Measurements from ENCODE around the gene MRPL40. TPM values are rescaled to one million over a fixed set of nuclear protein-coding genes. Genes with fewer than 3 reads are reported as not detected.

Gene MRPL40
- total and polyA plus RNA-seq, 2 donors (not counting 1 experiment from before 2014, with no cell fraction given), result 44.4 to 44.8 TPM

DNA sequence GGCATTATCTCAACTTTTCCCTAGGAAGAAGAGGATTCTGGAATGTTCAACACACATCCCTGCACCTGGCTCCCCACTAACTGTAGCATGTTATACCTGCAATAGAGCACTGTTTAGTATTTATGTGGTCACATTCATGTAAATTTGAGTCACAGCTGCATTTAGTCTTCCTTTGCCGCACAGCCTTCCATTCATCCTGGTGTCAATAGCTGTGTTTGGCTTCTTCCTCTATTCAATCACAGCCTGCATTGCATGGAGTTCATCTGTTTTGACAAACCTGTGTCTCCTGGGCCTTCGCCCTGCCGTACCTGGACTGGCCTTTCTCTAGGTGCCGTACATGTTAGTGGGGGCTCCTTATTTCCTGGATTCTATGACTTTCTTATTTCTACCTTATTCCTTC, 19.2 kb downstream of the MRPL40 start:
- Histone ChIP-seq H3K4me2 (ENCODE audit: extremely low read depth, insufficient read depth, low read length) (no peak overlapping the region), H3K27me3 (ENCODE audit: control insufficient read depth, insufficient read depth, low read length) (no peaks in the 10 kb centered on the region), H3K79me2 (ENCODE audit: control insufficient read depth, insufficient read depth, low read length) (peaks cover 5% of the 10 kb centered on the region), H3K9ac (ENCODE audit: insufficient read depth, low read length) (no peak overlapping the region), H4K20me1 (ENCODE audit: control insufficient read depth, extremely low read depth, insufficient read depth, low read length) (no peaks in the 10 kb centered on the region), H2AFZ (ENCODE audit: low read length) (no peak overlapping the region), H3K27ac (ENCODE audit: insufficient read depth, low read length) (no peak overlapping the region), H3K4me3 (replicated peaks in 1 of 4; ENCODE audit: control extremely low read depth in 1 of 4, insufficient read depth in 1 of 4, low read depth in 3 of 4, low read length in 4 of 4) (no peak overlapping the region), H3K4me1 (ENCODE audit: control insufficient read depth, extremely low read depth, insufficient read depth, low read length) (peaks cover 5% of the 10 kb centered on the region), H3K9me3 (ENCODE audit: control insufficient read depth, insufficient read depth, low read depth, low read length) (no peaks in the 10 kb centered on the region), H3K36me3 (ENCODE audit: control insufficient read depth, insufficient read depth, low read length) (peaks cover 16% of the 10 kb centered on the region)
- no peak for DNase-seq (ENCODE audit: low read depth in 2 of 2)
- TF ChIP-seq, protein P1, sequence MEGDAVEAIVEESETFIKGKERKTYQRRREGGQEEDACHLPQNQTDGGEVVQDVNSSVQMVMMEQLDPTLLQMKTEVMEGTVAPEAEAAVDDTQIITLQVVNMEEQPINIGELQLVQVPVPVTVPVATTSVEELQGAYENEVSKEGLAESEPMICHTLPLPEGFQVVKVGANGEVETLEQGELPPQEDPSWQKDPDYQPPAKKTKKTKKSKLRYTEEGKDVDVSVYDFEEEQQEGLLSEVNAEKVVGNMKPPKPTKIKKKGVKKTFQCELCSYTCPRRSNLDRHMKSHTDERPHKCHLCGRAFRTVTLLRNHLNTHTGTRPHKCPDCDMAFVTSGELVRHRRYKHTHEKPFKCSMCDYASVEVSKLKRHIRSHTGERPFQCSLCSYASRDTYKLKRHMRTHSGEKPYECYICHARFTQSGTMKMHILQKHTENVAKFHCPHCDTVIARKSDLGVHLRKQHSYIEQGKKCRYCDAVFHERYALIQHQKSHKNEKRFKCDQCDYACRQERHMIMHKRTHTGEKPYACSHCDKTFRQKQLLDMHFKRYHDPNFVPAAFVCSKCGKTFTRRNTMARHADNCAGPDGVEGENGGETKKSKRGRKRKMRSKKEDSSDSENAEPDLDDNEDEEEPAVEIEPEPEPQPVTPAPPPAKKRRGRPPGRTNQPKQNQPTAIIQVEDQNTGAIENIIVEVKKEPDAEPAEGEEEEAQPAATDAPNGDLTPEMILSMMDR (conservative IDR thresholded peaks at IDR 0.05 in 1 of 2, IDR thresholded peaks at IDR 0.05 in 1 of 2; ENCODE audit: low read depth in 1 of 2, low read length in 2 of 2), result no peak
- no peak for TF ChIP-seq EZH2 (IDR thresholded peaks at IDR 0.05; ENCODE audit: low read length, missing control alignments)

DNA sequence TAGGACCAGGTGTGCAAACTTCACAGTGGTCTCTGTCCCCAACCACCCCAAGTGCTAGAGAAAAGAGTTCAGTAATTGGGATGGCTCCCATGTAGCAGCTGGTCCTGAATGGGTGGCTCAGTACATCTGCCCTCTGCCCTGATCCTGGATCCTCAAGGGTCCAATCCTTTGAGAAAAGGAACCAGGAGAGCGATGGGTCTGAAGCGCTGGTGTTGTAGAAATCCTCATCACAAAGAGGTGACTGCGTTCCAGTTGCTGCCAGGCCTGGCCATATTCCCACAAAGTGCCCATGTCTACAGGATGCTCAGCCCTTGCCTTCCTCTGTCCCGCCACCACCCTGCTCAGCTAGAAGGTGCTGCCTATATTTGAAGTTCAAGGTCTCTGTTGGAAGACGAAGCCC, 21.4 kb downstream of the MRPL40 start:
- Histone ChIP-seq H3K4me1 (ENCODE audit: control insufficient read depth, extremely low read depth, insufficient read depth, low read length) (peaks cover 3% of the 10 kb centered on the region), H3K4me2 (ENCODE audit: extremely low read depth, insufficient read depth, low read length) (no peak overlapping the region), H3K9ac (ENCODE audit: insufficient read depth, low read length) (no peak overlapping the region), H3K36me3 (ENCODE audit: control insufficient read depth, insufficient read depth, low read length) (peaks cover 22% of the 10 kb centered on the region), H3K27ac (ENCODE audit: insufficient read depth, low read length) (no peak overlapping the region), H3K79me2 (ENCODE audit: control insufficient read depth, insufficient read depth, low read length) (no peaks in the 10 kb centered on the region), H3K27me3 (ENCODE audit: control insufficient read depth, insufficient read depth, low read length) (no peaks in the 10 kb centered on the region), H3K4me3 (replicated peaks in 1 of 4; ENCODE audit: control extremely low read depth in 1 of 4, insufficient read depth in 1 of 4, low read depth in 3 of 4, low read length in 4 of 4) (no peak overlapping the region), H3K9me3 (ENCODE audit: control insufficient read depth, insufficient read depth, low read depth, low read length) (no peaks in the 10 kb centered on the region), H2AFZ (ENCODE audit: low read length) (no peak overlapping the region), H4K20me1 (ENCODE audit: control insufficient read depth, extremely low read depth, insufficient read depth, low read length) (no peaks in the 10 kb centered on the region)
- TF ChIP-seq, protein P1 (conservative IDR thresholded peaks at IDR 0.05 in 1 of 2, IDR thresholded peaks at IDR 0.05 in 1 of 2; ENCODE audit: low read depth in 1 of 2, low read length in 2 of 2), result no peak
- TF ChIP-seq EZH2 (IDR thresholded peaks at IDR 0.05; ENCODE audit: low read length, missing control alignments), result no peak
- DNase-seq (ENCODE audit: low read depth in 2 of 2), result no peak

DNA sequence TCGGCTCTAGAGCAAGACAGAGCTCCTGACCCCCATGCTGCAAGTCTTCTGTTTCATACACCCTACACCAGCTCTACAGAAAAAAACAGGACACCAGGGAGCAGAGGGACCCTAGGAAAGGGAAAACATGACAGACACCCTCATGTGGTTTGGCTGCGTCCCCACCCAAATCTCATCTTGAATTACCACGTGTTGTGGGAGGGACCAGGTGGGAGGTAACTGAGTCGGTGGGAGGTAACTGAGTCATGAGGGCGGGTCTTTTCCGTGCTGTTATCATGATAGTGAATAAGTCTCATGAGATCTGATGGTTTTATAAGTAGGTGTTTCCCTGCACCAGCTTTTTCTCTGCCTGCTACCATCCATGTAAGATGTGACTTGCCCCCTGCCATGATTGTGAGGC, 21.8 kb downstream of the MRPL40 start:
- H3K27ac ChIP-seq (ENCODE audit: insufficient read depth, low read length), result no peak overlapping the region
- H3K27me3 ChIP-seq (ENCODE audit: control insufficient read depth, insufficient read depth, low read length), result no peaks in the 10 kb centered on the region
- H3K4me3 ChIP-seq (replicated peaks in 1 of 4; ENCODE audit: control extremely low read depth in 1 of 4, insufficient read depth in 1 of 4, low read depth in 3 of 4, low read length in 4 of 4), result no peak overlapping the region
- H3K4me1 ChIP-seq (ENCODE audit: control insufficient read depth, extremely low read depth, insufficient read depth, low read length), result peaks cover 3% of the 10 kb centered on the region
- no peak overlapping the region for H3K9ac ChIP-seq (ENCODE audit: insufficient read depth, low read length)
- H3K9me3 ChIP-seq (ENCODE audit: control insufficient read depth, insufficient read depth, low read depth, low read length), result no peaks in the 10 kb centered on the region
- H2AFZ ChIP-seq (ENCODE audit: low read length), result no peak overlapping the region
- peaks cover 22% of the 10 kb centered on the region for H3K36me3 ChIP-seq (ENCODE audit: control insufficient read depth, insufficient read depth, low read length)
- no peak for DNase-seq (ENCODE audit: low read depth in 2 of 2)
- H3K4me2 ChIP-seq (ENCODE audit: extremely low read depth, insufficient read depth, low read length), result no peak overlapping the region
- H3K79me2 ChIP-seq (ENCODE audit: control insufficient read depth, insufficient read depth, low read length), result no peaks in the 10 kb centered on the region
- TF ChIP-seq EZH2 (IDR thresholded peaks at IDR 0.05; ENCODE audit: low read length, missing control alignments), result no peak
- TF ChIP-seq, protein P1 (conservative IDR thresholded peaks at IDR 0.05 in 1 of 2, IDR thresholded peaks at IDR 0.05 in 1 of 2; ENCODE audit: low read depth in 1 of 2, low read length in 2 of 2), result no peak
- H4K20me1 ChIP-seq (ENCODE audit: control insufficient read depth, extremely low read depth, insufficient read depth, low read length), result no peaks in the 10 kb centered on the region
